KMS-11 (cell line): ENCODE data around the gene CDC34.

Experiments
- H2AFZ ChIP-seq: fragments of 200-600 bp; sonication (generic); 2 replicates; pipeline ENCODE4 v1.6.1; 2016; ENCODE audit warnings: antibody characterized with exemption, mixed run types, low read depth
- H3K27ac ChIP-seq: fragments of 200-600 bp; sonication (generic); 2 replicates; pipeline ENCODE4 v1.6.1; 2016; ENCODE audit warnings: mild to moderate bottlenecking, mixed run types
- H3K27me3 ChIP-seq: fragments of 200-600 bp; sonication (generic); 2 replicates; pipeline ENCODE4 v1.6.1; 2017; ENCODE audit warnings: mild to moderate bottlenecking, low read depth, mixed run types, moderate library complexity; ENCODE audit not compliant: insufficient read depth
- H3K36me3 ChIP-seq: fragments of 200-600 bp; sonication (generic); 2 replicates; pipeline ENCODE4 v1.6.1; 2017; ENCODE audit warnings: mild to moderate bottlenecking, mixed run types; ENCODE audit not compliant: insufficient read depth
- H3K4me1 ChIP-seq: fragments of 200-600 bp; sonication (generic); 2 replicates; pipeline ENCODE4 v1.6.1; 2016; ENCODE audit warnings: mild to moderate bottlenecking, low read depth, mixed run types; ENCODE audit not compliant: poor library complexity, severe bottlenecking
- H3K4me2 ChIP-seq: fragments of 200-600 bp; sonication (generic); 2 replicates; pipeline ENCODE4 v1.7.0; 2016; ENCODE audit warnings: mild to moderate bottlenecking, mixed run types
- H3K4me3 ChIP-seq: fragments of 200-600 bp; sonication (generic); IDR thresholded peaks from 2 replicates; pipeline ENCODE4 v1.6.1; 2017; ENCODE audit warnings: low read depth, low read length, mixed read lengths; ENCODE audit not compliant: insufficient read depth
- H3K79me2 ChIP-seq: fragments of 200-600 bp; sonication (generic); 2 replicates; pipeline ENCODE4 v1.6.1; 2016; ENCODE audit warnings: low read depth, mixed run types; ENCODE audit not compliant: insufficient read depth
- H3K9ac ChIP-seq: fragments of 200-600 bp; sonication (generic); 2 replicates; pipeline ENCODE4 v1.6.1; 2016; ENCODE audit warnings: mild to moderate bottlenecking, mixed run types
- H4K20me1 ChIP-seq: fragments of 200-600 bp; sonication (generic); 2 replicates; pipeline ENCODE4 v1.6.1; 2016; ENCODE audit warnings: mild to moderate bottlenecking, mixed run types; ENCODE audit not compliant: insufficient read depth
- TF ChIP-seq, protein P1 (sequence below): fragments of 200-600 bp; sonication (generic); conservative IDR thresholded peaks from 2 replicates; pipeline ENCODE4 v1.6.1; 2017; ENCODE audit warnings: low read depth, mild to moderate bottlenecking, antibody characterized with exemption, low read length, moderate library complexity, mixed read lengths

CDC34 gene

DNA sequence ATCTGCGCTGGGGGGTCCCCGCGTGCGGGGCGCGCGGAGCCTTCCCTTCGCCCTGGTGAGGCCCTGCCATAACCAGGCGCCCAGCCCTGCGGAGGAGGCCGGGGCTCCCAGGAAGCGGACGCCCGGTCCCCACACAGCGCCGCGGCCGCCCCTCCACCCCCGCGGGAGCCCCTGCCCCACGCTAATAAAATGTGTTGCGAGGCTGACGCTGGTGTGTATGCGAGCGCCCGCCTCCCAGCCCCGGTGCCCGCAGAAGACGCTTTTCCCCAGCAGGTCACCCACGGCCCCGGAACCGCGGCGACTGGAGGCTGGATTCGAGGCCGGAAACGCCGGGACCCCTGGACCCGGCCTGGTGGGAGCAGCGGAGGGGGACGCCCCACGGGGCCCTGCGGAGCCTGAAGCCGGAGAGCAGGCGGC, 12.1 kb upstream of the CDC34 start:
- Histone ChIP-seq H3K4me1 (no peaks in the 10 kb centered on the region), H3K36me3 (no peaks in the 10 kb centered on the region), H3K79me2 (no peaks in the 10 kb centered on the region), H3K27me3 (no peaks in the 10 kb centered on the region), H3K4me2 (no peak overlapping the region), H3K4me3 (no peak overlapping the region), H3K27ac (no peak overlapping the region), H2AFZ (no peak overlapping the region), H3K9ac (no peak overlapping the region), H4K20me1 (no peaks in the 10 kb centered on the region)
- TF ChIP-seq, protein P1, sequence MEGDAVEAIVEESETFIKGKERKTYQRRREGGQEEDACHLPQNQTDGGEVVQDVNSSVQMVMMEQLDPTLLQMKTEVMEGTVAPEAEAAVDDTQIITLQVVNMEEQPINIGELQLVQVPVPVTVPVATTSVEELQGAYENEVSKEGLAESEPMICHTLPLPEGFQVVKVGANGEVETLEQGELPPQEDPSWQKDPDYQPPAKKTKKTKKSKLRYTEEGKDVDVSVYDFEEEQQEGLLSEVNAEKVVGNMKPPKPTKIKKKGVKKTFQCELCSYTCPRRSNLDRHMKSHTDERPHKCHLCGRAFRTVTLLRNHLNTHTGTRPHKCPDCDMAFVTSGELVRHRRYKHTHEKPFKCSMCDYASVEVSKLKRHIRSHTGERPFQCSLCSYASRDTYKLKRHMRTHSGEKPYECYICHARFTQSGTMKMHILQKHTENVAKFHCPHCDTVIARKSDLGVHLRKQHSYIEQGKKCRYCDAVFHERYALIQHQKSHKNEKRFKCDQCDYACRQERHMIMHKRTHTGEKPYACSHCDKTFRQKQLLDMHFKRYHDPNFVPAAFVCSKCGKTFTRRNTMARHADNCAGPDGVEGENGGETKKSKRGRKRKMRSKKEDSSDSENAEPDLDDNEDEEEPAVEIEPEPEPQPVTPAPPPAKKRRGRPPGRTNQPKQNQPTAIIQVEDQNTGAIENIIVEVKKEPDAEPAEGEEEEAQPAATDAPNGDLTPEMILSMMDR = no peak

DNA sequence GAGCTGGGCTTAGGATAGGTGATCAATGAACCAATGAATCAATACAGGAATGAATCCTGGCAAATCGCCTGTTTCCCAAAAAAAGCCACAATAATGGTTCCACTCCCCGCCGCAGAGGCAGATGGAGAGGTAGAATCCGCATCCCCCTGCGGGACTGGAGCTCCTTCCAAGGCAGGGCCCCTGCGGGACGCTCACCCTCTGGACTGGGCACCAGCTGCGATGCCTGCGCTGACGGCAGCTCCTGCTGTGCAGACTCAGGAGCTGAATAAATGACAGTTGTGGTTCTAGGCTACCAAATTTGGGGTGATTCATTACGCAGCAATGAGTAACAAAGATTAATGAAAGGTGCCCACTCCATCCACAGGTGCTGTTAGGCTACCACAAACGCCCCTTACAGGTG, 8.8 kb upstream of the CDC34 start:
- Histone ChIP-seq H3K36me3 (no peaks in the 10 kb centered on the region), H3K27me3 (peaks cover 19% of the 10 kb centered on the region; the same call in 1 of the 2 replicates), H2AFZ (no peak overlapping the region), H4K20me1 (no peaks in the 10 kb centered on the region), H3K9ac (no peak overlapping the region), H3K4me3 (no peak overlapping the region), H3K4me2 (no peak overlapping the region), H3K4me1 (peaks cover 4% of the 10 kb centered on the region), H3K79me2 (no peaks in the 10 kb centered on the region), H3K27ac (no peak overlapping the region)
- TF ChIP-seq, protein P1 = no peak

DNA sequence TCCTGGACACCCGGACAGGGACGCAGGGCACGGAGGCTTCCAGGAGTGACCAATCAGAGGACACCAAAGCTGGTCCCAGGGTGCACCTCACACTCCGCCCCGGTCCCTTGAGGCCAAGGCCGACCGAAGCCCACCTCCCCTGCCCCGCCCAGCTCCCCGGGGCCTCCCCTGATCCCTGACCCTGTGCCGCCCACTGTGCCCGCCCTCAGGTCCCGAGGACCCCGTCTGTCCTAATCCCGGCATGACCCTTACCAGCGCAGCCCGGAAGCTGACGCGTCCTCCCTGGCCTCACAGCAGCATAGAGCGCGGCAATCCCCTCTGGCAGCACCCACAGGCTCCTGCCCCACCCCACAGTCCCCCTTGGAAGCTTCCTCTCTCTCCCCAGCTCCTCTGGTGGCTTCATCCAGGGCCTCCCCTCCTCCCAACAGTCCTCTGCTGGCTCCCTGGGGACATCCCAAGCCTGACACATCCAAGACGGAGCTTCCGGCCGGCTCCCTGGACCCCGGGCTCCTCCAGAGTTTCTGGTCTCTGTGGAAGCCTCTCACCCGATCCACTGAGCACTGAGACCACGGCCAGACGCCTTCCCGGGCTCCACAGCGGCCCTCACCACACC, 7.4 kb upstream of the CDC34 start:
- Histone ChIP-seq H3K4me3 (no peak overlapping the region), H3K36me3 (no peaks in the 10 kb centered on the region), H3K27me3 (peaks cover 26% of the 10 kb centered on the region), H3K4me1 (peaks cover 4% of the 10 kb centered on the region), H2AFZ (no peak overlapping the region), H3K27ac (no peak overlapping the region), H3K4me2 (no peak overlapping the region), H4K20me1 (no peaks in the 10 kb centered on the region), H3K79me2 (no peaks in the 10 kb centered on the region), H3K9ac (no peak overlapping the region)
- TF ChIP-seq, protein P1 = no peak

DNA sequence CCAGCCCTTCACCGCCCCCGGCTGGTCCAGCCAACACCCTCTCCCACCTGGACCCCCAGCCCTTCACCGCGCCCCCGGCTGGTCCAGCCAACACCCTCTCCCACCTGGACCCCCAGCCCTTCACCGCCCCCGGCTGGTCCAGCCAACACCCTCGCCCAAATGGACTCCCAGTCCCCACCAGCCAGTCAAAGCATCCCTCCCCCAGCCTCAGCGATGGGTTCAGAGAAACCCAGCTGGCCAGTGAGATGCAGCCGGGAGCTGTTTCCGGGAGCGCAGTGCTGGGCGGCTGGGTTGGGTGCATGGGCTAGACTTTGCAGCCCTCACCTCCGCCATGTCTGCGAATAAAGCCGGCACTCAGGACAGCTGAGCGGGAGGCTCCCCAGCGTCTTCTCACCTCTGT, 6.5 kb upstream of the CDC34 start:
- Histone ChIP-seq H3K4me2 (no peak overlapping the region), H3K9ac (no peak overlapping the region), H3K27ac (no peak overlapping the region), H2AFZ (no peak overlapping the region), H3K79me2 (no peaks in the 10 kb centered on the region), H4K20me1 (no peaks in the 10 kb centered on the region), H3K4me1 (peaks cover 4% of the 10 kb centered on the region), H3K27me3 (peaks cover 26% of the 10 kb centered on the region), H3K4me3 (no peak overlapping the region), H3K36me3 (no peaks in the 10 kb centered on the region)
- TF ChIP-seq, protein P1 = no peak
